GM18861 (cell line): ENCODE results near the gene C9orf43.
"Not testable (repeated sequence)": the region's sequence is repeated elsewhere in the genome, so short reads cannot be mapped to it uniquely, and the experiment has no call there.

Experiments used
- ATAC-seq: cut with Tn5 transposase; IDR thresholded peaks from one replicate; pipeline ENCODE4 v1.9.1; 2021; ENCODE audit not compliant: unreplicated experiment

The C9orf43 gene

GRCh38 chr9:113410207-113410864, at the start of gene C9orf43, which contains the start of gene POLE3:
C9orf43 (plus strand) TSS chr9:113410747; CDS start chr9:113413494, 2,747 bp downstream.
POLE3 (minus strand) TSS chr9:113410675; CDS start chr9:113410293, 382 bp downstream.
- ATAC-seq = peak; percentile 76

GRCh38 chr9:113361304-113362018, 49.1 kb upstream of the C9orf43 start:
- ATAC-seq = no peak

GRCh38 chr9:113363336-113363735, 47.2 kb upstream of the C9orf43 start:
- no peak for ATAC-seq

DNA sequence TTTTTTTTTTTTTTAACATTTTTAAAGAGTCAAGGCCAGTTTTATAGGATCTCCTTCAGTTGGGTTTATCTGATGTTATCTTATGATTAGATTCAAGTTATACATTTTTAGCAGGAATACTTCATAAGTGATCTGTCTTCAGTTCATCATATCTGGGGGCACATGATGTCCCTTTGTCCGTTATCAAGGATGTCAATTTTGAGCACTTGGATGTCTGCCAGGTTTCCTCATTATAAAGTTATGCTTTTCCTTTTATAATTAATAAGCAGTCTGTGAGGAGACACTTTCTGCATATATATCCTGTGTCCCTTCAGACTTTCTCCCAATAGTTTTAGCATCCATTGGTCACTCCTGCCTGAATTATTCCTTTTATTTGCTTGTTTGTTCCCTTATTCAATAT, 45.6 kb upstream of the C9orf43 start:
- no peak for ATAC-seq

DNA sequence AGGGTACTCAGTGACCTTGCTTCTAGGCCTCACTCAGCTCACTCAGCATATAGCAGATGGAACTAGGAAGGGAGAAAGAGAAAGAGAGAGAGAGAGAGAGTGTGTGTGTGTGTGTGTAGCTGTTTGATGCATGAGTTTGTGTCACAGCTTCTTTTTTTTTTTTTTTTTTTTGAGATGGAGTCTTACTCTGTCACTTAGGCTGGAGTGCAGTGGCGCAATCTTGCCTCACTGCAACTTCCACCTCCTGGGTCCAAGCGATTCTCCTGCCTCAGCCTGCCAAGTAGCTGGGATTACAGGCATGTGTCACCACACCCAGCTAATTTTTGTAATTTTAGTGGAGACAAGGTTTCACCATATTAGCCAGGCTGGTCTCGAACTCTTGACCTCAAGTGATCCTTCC, 44.9 kb upstream of the C9orf43 start:
- not testable (repeated sequence) for ATAC-seq

- no peak for ATAC-seq
These were observed 42.1 kb upstream of the C9orf43 start for GRCh38 chr9:113368348-113368981.

GRCh38 chr9:113368982-113369854, 41.3 kb upstream of the C9orf43 start:
- ATAC-seq = no peak

GRCh38 chr9:113369855-113370140, 40.7 kb upstream of the C9orf43 start:
- no peak for ATAC-seq

- no peak for ATAC-seq
These were observed 39.7 kb upstream of the C9orf43 start for GRCh38 chr9:113370806-113371325.

- ATAC-seq = no peak
These were observed 38.5 kb upstream of the C9orf43 start for GRCh38 chr9:113372059-113372458.

GRCh38 chr9:113373256-113373655, 37.3 kb upstream of the C9orf43 start:
- ATAC-seq = no peak

GRCh38 chr9:113373676-113374392, 36.7 kb upstream of the C9orf43 start:
- no peak for ATAC-seq

GRCh38 chr9:113375057-113376023, 35.2 kb upstream of the C9orf43 start:
- ATAC-seq = no peak

DNA sequence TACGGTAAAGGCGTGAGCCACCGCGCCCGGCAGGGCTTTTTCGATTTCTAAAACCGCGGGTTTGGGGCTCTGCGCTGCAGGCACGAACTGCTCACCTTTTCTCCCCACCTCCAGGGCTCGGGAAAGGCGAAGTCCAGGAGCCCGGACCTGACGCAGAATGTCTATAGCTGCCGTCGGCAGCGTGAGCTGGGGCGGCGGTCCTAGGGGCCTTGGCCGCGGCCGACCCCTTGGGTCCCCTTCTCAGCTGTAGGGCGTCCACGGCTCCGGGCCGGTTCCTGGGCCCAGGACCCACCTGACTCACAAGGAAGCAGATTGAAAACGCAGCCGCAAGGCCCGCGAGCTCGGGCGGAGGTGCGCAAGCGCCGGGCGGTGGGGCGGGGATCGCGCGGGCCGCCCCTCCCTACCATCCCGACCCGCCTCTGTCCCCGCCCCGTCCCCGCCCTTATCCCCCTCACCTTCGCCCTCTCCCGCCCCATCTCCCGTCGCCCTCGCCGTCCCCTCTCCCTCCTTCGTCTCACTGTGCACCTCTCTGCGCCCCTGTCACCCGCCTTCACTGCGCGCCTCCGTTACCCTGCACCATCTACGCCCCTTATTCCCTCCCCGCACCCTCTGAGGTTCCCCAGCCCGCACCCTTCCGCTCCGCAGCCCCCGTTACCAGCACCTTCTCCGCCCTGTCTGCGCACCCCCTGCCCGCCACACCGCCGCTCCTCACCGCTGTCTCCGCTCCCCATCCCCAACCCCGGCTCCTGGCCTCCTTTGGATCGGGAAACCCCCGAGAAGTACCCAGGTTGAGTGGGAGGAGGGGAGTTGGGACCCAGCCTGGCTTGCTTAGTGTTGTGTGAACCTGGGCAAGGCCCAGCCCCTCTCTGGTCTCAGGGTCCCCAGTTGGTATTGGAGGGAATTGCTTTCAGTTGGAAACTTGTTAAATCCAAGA, 33.6 kb upstream of the C9orf43 start, which contains the start of gene HDHD3:
Gene HDHD3 (minus strand): TSS at position 353 of the 934 bp plus-strand sequence. CDS start 2,632 bp downstream, outside the sequence.
- peak; percentile 75 for ATAC-seq

DNA sequence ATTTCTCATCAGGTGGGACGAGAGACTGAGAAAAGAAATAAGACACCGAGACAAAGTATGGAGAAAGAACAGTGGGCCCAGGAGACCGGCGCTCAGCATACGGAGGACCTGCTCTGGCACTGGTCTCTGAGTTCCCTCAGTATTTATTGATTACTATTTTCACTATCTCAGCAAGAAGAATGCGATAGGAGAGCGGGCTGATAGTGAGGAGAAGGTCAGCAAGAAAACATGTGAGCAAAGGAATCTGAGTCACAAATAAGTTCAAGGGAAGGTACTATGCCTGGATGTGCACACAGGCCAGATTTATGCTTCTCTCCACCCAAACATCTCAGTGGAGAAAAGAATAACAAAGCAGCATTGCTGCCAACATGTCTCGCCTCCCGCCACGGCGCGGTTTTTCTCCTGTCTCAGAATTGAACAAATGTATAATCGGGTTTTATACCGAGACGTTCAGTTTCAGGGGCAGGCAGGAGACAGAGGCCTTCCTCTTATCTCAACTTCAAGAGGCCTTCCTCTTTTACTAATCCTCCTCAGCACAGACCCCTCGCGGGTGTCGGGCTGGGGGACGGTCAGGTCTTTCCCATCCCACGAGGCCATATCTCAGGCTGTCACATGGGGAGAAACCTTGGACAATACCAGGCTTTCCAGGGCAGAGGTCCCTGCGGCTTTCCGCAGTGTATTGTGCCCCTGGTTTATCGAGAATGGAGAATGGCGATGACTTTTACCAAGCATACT, 31.3 kb upstream of the C9orf43 start:
- not testable (repeated sequence) for ATAC-seq

DNA sequence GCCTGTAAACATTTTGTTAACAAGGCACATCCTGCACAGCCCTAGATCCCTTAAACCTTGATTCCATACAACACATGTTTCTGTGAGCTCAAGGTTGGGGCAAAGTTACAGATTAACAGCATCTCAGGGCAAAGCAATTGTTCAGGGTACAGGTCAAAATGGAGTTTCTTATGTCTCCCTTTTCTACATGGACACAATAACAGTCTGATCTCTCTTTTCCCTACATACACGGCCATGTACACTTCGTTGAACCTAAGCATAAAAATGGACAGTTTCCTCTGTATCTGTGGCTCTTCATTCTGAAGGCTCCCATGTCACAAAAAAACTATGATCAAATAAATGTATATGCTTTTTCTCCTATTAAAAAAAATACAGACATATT, 30.7 kb upstream of the C9orf43 start:
- not testable (repeated sequence) for ATAC-seq

- ATAC-seq = peak; percentile 61
These were observed 29.6 kb upstream of the C9orf43 start for GRCh38 chr9:113380869-113381378.
